Panc1 (cell line): ENCODE results near the gene CHST15. TPM values are rescaled to one million over a fixed set of nuclear protein-coding genes. Genes with fewer than 3 reads are reported as not detected.

Source experiments
- ATAC-seq: fragments of 200-7000 bp; cut with Tn5 transposase; 2 replicates; pipeline ENCODE4 v1.9.1; 2020; ENCODE audit warnings: mild to moderate bottlenecking, moderate library complexity
- BruUV-seq: library from RNA; stranded (reverse); fragments of 400-500 nt; replicated peaks from 2 replicates; lab custom pipeline; 2021; lab: Mats Ljungman, UMichigan
- CTCF ChIA-PET: fragments of 300-600 bp; sonication (Branson Sonifier 250); formaldehyde crosslinking; loops from one replicate; lab custom pipeline; 2022; ENCODE audit warnings: antibody characterized with exemption; lab: Charles Lee
- POLR2A ChIA-PET: fragments of 300-600 bp; sonication (Branson Sonifier 250); formaldehyde crosslinking; loops from one replicate; lab custom pipeline; 2022; ENCODE audit warnings: antibody characterized with exemption; lab: Charles Lee
- DNase-seq: peaks from one replicate; pipeline ENCODE4 v3.0.0-alpha.2; 2010; ENCODE audit warnings: low read depth, low spot score
- H3K27ac ChIP-seq: 2 replicates; pipeline ENCODE4 v1.5.1; 2011; ENCODE audit warnings: mild to moderate bottlenecking, low read length, inconsistent platforms
- H3K27me3 ChIP-seq: fragments of 200-500 bp; sonication (Bioruptor generic); 2 replicates; pipeline ENCODE4 v1.6.0; 2014; ENCODE audit warnings: low read length, inconsistent platforms; ENCODE audit not compliant: control insufficient read depth, insufficient read depth
- H3K36me3 ChIP-seq: fragments of 200-500 bp; sonication (Bioruptor generic); 2 replicates; pipeline ENCODE4 v1.5.1; 2014; ENCODE audit warnings: inconsistent platforms, mild to moderate bottlenecking, low read length, moderate library complexity; ENCODE audit not compliant: control insufficient read depth, insufficient read depth
- H3K4me1 ChIP-seq: 2 replicates; pipeline ENCODE4 v1.5.1; 2011; ENCODE audit warnings: inconsistent platforms, mild to moderate bottlenecking, low read length, moderate library complexity; ENCODE audit not compliant: control insufficient read depth, insufficient read depth
- H3K4me3 ChIP-seq, 2 experiments: 2 replicates each; pipeline ENCODE4 v1.5.1; 2011 to 2012; ENCODE audit warnings: low read depth in 2 of 2, low read length in 2 of 2, mild to moderate bottlenecking in 2 of 2, inconsistent platforms in 1 of 2, moderate library complexity in 1 of 2
- H3K9me3 ChIP-seq: fragments of 200-500 bp; sonication (Bioruptor generic); 2 replicates; pipeline ENCODE4 v1.5.1; 2014; ENCODE audit warnings: low read depth, mild to moderate bottlenecking, inconsistent platforms, low read length, moderate library complexity; ENCODE audit not compliant: control insufficient read depth, insufficient read depth
- POLR2AphosphoS5 ChIP-seq: IDR thresholded peaks from 2 replicates; pipeline ENCODE4 v1.6.1; 2012; ENCODE audit warnings: mild to moderate bottlenecking, low read depth, low read length, moderate library complexity
- SIN3A ChIP-seq: IDR thresholded peaks from 2 replicates; pipeline ENCODE4 v1.6.1; 2012; ENCODE audit warnings: low read depth, mild to moderate bottlenecking, low read length, moderate library complexity, borderline replicate concordance; ENCODE audit not compliant: insufficient read depth
- TCF7L2 ChIP-seq: IDR thresholded peaks from 2 replicates; pipeline ENCODE4 v1.6.1; 2011; ENCODE audit warnings: mild to moderate bottlenecking, low read depth, low read length, inconsistent platforms
- in situ Hi-C: cut with HindIII; loops from 2 replicates; pipeline ENCODE4 v1.10.0; 2016; ENCODE audit warnings: low sequenced_read_pairs, low pct_unique_long_range_greater_than_20kb
- intact Hi-C: fragments of 100-400 bp; cut with micrococcal nuclease; formaldehyde crosslinking; loops from one replicate; pipeline ENCODE4 v1.10.0; 2022; ENCODE audit not compliant: unreplicated experiment
- total RNA-seq: library from RNA; stranded (reverse); gene quantifications from one replicate; pipeline ENCODE4 v1.2.1, GENCODE V29; 2021; ENCODE audit not compliant: unreplicated experiment
- TF ChIP-seq, protein P1 (sequence below), 2 experiments: IDR thresholded peaks; 2 replicates each; pipeline ENCODE4 v1.6.1; 2011 to 2012; ENCODE audit warnings: low read depth in 2 of 2, control low read depth in 1 of 2, low read length in 1 of 2, mild to moderate bottlenecking in 1 of 2, moderate library complexity in 1 of 2; ENCODE audit not compliant: insufficient read depth in 1 of 2
- TF ChIP-seq, protein P2 (sequence below): fragments of 450-650 bp; IDR thresholded peaks from 2 replicates; pipeline ENCODE4 v1.5.1; 2017; ENCODE audit warnings: mild to moderate bottlenecking

Gene CHST15
- total RNA-seq, 1 experiment from 2014 or later, result 33.2 TPM

DNA sequence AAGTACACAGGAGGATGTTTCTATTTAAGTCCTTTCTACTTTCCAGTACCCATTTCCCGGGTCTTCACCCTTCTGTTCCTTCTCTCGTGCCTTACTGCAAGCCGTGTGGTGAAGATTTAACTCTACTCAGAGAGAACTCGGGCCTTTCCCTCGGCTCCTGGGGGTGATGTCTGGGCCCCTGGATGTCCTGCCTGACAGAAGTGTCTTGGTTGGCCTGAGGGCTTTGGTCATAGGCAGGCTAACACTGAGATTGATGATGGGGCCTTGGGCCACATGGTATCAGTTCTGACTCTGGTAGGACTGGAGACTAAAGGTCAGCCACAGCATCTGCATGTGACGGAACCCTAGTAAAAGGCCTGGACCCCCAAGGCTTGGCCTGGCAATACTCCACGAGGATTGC, 80.4 kb downstream of the CHST15 start:
- Histone ChIP-seq H3K4me1 (no peaks in the 10 kb centered on the region), H3K36me3 (no peaks in the 10 kb centered on the region), H3K27me3 (no peaks in the 10 kb centered on the region), H3K9me3 (no peaks in the 10 kb centered on the region), H3K27ac (no peak overlapping the region), H3K4me3 (no peak overlapping the region)
- DNase-seq (no peak), ATAC-seq (no peak)
- in situ Hi-C loops (no loop called here), intact Hi-C loops (no loop called here)
- no peak for TF ChIP-seq TCF7L2
- TF ChIP-seq SIN3A, result no peak
- TF ChIP-seq, protein P1, sequence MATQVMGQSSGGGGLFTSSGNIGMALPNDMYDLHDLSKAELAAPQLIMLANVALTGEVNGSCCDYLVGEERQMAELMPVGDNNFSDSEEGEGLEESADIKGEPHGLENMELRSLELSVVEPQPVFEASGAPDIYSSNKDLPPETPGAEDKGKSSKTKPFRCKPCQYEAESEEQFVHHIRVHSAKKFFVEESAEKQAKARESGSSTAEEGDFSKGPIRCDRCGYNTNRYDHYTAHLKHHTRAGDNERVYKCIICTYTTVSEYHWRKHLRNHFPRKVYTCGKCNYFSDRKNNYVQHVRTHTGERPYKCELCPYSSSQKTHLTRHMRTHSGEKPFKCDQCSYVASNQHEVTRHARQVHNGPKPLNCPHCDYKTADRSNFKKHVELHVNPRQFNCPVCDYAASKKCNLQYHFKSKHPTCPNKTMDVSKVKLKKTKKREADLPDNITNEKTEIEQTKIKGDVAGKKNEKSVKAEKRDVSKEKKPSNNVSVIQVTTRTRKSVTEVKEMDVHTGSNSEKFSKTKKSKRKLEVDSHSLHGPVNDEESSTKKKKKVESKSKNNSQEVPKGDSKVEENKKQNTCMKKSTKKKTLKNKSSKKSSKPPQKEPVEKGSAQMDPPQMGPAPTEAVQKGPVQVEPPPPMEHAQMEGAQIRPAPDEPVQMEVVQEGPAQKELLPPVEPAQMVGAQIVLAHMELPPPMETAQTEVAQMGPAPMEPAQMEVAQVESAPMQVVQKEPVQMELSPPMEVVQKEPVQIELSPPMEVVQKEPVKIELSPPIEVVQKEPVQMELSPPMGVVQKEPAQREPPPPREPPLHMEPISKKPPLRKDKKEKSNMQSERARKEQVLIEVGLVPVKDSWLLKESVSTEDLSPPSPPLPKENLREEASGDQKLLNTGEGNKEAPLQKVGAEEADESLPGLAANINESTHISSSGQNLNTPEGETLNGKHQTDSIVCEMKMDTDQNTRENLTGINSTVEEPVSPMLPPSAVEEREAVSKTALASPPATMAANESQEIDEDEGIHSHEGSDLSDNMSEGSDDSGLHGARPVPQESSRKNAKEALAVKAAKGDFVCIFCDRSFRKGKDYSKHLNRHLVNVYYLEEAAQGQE (IDR thresholded peaks at IDR 0.05; ENCODE audit: insufficient read depth in 1 of 2, low read depth in 2 of 2, low read length in 1 of 2), result no peak
- TF ChIP-seq, protein P2, sequence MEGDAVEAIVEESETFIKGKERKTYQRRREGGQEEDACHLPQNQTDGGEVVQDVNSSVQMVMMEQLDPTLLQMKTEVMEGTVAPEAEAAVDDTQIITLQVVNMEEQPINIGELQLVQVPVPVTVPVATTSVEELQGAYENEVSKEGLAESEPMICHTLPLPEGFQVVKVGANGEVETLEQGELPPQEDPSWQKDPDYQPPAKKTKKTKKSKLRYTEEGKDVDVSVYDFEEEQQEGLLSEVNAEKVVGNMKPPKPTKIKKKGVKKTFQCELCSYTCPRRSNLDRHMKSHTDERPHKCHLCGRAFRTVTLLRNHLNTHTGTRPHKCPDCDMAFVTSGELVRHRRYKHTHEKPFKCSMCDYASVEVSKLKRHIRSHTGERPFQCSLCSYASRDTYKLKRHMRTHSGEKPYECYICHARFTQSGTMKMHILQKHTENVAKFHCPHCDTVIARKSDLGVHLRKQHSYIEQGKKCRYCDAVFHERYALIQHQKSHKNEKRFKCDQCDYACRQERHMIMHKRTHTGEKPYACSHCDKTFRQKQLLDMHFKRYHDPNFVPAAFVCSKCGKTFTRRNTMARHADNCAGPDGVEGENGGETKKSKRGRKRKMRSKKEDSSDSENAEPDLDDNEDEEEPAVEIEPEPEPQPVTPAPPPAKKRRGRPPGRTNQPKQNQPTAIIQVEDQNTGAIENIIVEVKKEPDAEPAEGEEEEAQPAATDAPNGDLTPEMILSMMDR, result no peak
- no peak for TF ChIP-seq POLR2AphosphoS5
- ChIA-PET CTCF (no interaction called here), POLR2A (no interaction called here)
- no TSS peak for BruUV-seq

DNA sequence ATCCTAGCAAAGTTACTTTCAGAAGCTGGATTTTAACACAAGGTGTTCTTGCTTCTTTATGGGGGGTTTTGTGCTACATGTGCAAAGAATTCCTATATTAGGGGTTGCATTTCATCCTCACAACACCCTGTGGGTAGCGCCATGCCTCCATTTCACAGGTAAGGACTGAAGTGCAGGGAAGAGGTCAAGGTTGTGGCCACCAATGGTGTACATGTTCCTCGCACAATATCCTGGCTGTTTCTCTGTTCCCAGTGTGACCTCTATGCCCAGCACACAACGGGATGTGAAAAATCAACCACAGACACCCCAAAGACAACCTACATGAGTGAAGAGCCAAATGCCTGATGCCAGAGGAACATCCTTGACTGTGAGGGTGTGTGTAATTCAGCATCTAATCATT, 80.8 kb downstream of the CHST15 start:
- no TSS peak for BruUV-seq
- Histone ChIP-seq H3K4me3 (no peak overlapping the region), H3K27ac (no peak overlapping the region), H3K27me3 (no peaks in the 10 kb centered on the region), H3K36me3 (no peaks in the 10 kb centered on the region), H3K9me3 (no peaks in the 10 kb centered on the region), H3K4me1 (no peaks in the 10 kb centered on the region)
- intact Hi-C loops, result no loop called here
- ChIA-PET POLR2A (interaction anchor here (0.6 kb wide), 1 partner anchor 8 kb away, joined by 3 read pairs; no protein-coding TSS in a partner anchor), CTCF (no interaction called here)
- in situ Hi-C loops, result no loop called here
- no peak for TF ChIP-seq POLR2AphosphoS5
- TF ChIP-seq, protein P2, result no peak
- TF ChIP-seq SIN3A, result no peak
- TF ChIP-seq TCF7L2, result no peak
- TF ChIP-seq, protein P1 (IDR thresholded peaks at IDR 0.05; ENCODE audit: insufficient read depth in 1 of 2, low read depth in 2 of 2, low read length in 1 of 2), result no peak
- ATAC-seq (no peak), DNase-seq (no peak)
